ENCODE data around the gene RNFT2.

- TF ChIP-seq, protein P1, sequence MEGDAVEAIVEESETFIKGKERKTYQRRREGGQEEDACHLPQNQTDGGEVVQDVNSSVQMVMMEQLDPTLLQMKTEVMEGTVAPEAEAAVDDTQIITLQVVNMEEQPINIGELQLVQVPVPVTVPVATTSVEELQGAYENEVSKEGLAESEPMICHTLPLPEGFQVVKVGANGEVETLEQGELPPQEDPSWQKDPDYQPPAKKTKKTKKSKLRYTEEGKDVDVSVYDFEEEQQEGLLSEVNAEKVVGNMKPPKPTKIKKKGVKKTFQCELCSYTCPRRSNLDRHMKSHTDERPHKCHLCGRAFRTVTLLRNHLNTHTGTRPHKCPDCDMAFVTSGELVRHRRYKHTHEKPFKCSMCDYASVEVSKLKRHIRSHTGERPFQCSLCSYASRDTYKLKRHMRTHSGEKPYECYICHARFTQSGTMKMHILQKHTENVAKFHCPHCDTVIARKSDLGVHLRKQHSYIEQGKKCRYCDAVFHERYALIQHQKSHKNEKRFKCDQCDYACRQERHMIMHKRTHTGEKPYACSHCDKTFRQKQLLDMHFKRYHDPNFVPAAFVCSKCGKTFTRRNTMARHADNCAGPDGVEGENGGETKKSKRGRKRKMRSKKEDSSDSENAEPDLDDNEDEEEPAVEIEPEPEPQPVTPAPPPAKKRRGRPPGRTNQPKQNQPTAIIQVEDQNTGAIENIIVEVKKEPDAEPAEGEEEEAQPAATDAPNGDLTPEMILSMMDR (IDR thresholded peaks at IDR 0.05) = no peak
- TF ChIP-seq POLR2A (IDR thresholded peaks at IDR 0.05) = no peak
Measured at GRCh38 chr12:116765271-116765670, 27.2 kb downstream of the RNFT2 start.
